CD4-positive, alpha-beta T cell treated with Interleukin-2 at 100 ng/mL for 4 hours (primary cell): Measurements from ENCODE around the gene FCAR.
"Not testable (repeated sequence)": the region's sequence is repeated elsewhere in the genome, so short reads cannot be mapped to it uniquely, and the experiment has no call there.

Experiments used
- DNase-seq: peaks from one replicate; pipeline ENCODE4 v3.0.0-alpha.2; 2020; ENCODE audit warnings: low spot score

FCAR gene

DNA sequence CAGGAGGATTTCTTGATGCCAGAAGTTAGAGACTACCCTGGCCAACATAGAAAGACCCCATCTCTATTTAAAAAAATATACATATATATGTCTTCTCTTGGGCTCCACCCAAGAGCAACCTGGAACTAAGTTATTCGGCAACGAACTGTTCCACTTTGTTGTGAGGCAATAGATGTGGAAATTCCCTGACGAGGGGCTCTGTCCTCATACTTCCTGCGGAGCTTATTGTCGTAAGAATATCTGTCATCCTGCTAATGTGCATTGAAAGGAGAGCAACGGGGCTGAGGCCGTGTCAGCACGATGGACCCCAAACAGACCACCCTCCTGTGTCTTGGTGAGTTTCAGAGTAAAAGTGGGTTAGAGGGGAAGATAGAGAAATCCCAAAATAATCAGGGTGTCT is at the start of gene FCAR:
Gene FCAR, plus strand, starts transcription at position 246 of the 400 bp plus-strand sequence. Its CDS starts 55 bp downstream, at position 301.
- no peak for DNase-seq

DNA sequence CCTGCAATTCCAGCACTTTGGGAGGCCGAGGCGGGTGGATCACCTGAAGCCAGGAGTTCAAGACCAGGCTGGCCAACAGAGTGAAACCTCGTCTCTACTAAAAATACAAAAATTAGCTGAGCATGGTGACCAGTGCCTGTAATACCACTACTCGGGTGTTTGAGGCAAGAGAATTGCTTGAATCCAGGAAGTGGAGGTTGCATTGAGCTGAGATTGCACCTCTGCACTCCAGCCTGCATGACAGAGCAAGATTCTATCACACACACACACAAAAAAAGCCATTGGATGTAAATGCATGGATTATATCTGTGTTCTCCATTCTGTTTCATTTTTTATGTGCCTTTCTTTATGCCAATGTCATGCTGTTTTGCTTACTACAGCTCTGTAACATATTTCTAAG is 49.6 kb upstream of the FCAR start:
- DNase-seq: not testable (repeated sequence)

DNA sequence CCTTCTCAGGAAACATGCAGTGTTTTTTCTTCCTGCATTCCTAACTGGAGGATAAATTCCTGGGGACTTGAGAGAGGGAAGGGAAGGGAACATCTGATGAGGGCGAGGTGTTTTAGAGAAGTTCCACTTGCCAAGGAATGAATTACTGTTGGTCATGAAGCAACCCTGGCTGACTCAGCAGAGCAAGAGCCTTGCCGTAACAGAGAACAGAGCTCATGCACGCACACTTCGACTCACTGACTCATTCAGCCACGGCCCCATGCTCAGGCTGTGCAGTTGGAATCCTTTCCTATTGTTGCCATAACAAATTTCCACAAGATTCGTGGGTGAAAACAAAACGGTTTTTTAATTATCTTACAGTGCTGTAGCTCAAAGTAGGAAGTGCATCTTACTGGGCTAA is 48.7 kb upstream of the FCAR start:
- not testable (repeated sequence) for DNase-seq

DNA sequence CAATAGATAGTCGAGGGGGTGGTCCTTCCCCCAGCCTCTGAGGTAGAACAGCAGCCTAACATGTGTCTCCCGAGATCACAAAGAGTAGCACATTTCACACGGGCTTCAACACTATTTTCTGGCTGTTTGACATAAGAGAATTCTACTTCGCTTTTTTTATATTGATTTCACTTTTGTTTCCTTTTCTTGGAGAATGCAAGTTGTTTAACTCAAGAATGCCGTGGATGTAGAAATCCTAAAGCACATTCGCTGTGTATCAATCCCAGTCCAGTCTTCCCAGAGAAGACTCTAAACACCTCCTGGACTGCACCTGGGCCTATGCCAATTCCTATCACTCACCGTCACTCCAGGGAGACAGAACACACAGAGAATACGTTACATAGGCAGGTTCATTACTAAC is 46.0 kb upstream of the FCAR start:
- not testable (repeated sequence) for DNase-seq

DNA sequence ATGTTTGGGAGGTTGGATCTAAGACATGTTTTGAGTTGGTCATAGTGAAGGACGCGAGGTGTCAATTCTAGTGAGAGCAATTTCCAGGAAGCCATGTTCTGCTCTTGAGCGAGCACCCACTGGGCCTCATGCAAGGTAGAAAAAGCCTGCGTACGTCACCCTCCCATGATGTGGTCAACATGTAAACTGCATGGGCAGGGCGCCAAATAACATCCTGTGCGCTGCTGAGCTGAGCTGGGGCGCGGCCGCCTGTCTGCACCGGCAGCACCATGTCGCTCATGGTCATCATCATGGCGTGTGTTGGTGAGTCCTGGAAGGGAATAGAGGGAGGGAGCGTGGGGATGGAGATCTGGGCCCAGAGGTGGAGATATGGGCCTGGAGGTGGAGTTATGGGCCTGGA is 41.5 kb upstream of the FCAR start, which contains the start of gene KIR2DS4:
Gene KIR2DS4, plus strand, starts transcription at position 181 of the 400 bp plus-strand sequence.
- DNase-seq: not testable (repeated sequence)

DNA sequence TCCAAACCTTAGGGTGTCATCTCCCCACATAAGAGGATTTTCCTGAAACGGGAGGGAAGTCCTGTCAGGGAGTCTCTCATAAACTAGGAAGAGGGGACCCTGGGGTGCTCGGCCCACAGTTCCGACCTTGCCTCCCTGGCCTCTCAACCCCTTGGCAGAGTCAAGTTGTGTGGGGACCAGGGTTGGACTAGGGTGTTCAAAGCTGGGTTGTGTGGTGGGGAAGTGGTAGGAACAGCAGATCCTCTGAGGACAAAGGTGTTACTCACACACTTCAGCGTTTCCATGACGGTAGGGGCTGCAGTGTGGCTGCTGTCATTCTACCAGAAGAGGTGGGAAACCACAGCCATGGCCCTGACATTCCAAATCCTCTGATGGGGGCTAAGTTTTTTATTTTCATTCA is 38.9 kb upstream of the FCAR start:
- DNase-seq: not testable (repeated sequence)

DNA sequence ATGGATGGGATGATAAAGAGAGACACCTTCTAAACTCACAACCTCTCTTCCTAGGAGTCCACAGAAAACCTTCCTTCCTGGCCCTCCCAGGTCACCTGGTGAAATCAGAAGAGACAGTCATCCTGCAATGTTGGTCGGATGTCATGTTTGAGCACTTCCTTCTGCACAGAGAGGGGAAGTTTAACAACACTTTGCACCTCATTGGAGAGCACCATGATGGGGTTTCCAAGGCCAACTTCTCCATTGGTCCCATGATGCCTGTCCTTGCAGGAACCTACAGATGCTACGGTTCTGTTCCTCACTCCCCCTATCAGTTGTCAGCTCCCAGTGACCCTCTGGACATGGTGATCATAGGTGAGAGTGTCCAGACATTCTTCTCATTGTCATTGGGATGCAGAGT is 36.5 kb upstream of the FCAR start:
- DNase-seq: not testable (repeated sequence)

DNA sequence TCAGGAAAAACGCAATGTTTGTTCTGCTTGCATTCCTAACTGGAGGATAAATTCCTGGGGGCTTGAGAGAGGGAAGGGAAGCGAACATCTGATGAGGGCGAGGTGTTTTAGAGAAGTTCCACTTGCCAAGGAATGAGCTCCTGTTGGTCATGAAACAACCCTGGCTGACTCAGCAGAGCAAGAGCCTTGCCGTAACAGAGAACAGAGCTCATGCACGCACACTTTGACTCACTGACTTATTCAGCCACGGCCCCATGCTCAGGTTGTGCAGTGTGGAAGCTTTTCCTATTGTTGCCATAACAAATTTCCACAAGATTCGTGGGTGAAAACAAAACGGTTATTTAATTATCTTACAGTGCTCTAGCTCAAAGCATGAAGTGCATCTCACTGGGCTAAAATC is 30.9 kb upstream of the FCAR start:
- DNase-seq: not testable (repeated sequence)

DNA sequence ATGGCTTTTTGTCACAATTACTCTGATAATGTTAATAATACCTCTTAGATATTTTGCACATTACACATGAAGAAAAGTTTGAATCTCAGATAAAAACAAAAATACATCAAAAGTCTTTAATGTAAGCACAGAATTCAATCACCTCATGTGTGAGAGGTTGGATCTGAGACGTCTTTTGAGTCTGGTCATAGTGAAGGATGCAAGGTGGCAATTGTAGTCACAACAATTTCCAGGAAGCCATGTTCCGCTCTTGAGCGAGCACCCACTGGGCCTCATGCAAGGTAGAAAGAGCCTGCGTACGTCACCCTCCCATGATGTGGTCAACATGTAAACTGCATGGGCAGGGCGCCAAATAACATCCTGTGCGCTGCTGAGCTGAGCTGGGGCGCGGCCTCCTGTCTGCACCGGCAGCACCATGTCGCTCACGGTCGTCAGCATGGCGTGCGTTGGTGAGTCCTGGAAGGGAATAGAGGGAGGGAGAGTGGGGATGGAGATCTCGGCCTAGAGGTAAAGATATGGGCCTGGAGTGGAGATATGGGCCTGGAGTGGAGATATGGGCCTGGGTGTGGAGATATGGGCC is 23.9 kb upstream of the FCAR start, which contains the start of gene KIR3DL2:
Gene KIR3DL2, plus strand, starts transcription at position 383 of the 580 bp plus-strand sequence. Its CDS starts 33 bp downstream, at position 416.
- DNase-seq: not testable (repeated sequence)

DNA sequence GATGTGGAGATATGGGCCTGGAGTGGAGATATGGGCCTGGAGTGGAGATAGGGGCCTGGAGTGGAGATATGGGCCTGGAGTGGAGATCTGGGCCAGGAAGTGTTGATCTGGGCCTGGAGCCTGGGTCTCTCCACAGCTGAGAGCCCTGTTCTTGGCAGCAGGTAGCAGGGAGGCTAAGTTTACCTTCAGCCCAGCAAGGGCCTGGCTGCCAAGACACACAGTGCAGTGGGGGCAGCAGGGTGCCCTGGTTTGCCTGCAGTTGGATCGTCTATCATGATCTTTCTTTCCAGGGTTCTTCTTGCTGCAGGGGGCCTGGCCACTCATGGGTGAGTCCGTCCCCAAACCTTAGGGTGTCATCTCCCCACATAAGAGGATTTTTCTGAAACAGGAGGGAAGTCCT is 23.1 kb upstream of the FCAR start:
- no peak for DNase-seq

DNA sequence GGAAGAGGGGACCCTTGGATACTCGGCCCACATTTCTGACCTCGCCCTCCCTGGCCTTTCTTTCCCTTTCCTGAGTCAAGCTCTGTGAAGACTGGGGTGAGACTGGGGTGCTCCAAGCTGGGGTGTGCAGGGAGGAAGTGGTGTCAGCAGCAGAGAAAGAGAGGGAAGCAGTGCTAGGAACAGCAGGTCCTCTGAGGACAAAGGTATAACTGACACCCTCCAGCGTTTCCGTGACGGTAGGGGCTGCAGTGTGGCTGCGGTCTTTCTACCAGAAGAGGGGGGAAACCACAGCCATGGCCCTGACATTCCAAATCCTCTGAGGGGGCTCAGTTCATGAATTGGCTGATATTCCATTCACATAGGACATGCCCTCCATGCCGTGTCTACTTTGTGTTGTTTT is 22.7 kb upstream of the FCAR start:
- no peak for DNase-seq

DNA sequence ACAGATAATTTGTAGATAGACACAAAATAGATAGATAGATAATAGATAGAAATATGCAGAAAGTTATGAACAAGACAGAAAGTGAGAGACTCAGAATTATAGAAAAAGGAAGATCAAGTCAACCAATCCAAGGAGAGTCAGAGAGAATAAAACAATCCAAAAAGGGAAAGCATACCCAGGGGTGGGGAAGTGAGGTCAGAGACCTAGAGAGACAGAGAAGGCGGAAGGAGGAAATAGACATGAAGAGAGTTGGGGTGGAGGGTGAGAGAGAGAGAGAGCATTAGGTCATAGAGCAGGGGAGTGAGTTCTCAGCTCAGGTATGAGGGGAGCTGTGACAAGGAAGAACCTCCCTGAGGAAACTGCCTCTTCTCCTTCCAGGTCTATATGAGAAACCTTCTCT is 18.8 kb upstream of the FCAR start:
- not testable (repeated sequence) for DNase-seq

DNA sequence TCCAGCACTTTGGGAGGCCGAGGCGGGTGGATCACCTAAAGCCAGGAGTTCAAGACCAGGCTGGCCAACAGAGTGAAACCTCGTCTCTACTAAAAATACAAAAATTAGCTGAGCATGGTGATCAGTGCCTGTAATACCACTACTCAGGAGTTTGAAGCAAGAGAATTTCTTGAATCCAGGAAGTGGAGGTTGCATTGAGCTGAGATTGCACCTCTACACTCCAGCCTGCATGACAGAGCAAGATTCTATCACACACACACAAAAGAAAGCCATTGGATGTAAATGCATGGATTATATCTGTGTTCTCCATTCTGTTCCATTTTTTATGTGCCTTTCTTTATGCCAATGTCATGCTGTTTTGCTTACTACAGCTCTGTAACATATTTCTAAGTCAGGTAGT is 15.6 kb upstream of the FCAR start:
- not testable (repeated sequence) for DNase-seq

DNA sequence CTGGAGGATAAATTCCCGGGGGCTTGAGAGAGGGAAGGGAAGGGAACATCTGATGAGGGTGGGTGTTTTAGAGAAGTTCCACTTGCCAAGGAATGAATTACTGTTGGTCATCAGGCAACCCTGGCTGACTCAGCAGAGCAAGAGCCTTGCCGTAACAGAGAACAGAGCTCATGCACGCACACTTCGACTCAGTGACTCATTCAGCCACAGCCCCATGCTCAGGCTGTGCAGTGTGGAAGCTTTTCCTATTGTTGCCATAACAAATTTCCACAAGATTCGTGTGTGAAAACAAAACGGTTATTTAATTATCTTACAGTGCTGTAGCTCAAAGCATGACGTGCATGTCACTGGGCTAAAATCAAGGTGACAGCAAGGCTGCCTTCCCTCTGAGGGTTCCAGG is 14.6 kb upstream of the FCAR start:
- DNase-seq: not testable (repeated sequence)

DNA sequence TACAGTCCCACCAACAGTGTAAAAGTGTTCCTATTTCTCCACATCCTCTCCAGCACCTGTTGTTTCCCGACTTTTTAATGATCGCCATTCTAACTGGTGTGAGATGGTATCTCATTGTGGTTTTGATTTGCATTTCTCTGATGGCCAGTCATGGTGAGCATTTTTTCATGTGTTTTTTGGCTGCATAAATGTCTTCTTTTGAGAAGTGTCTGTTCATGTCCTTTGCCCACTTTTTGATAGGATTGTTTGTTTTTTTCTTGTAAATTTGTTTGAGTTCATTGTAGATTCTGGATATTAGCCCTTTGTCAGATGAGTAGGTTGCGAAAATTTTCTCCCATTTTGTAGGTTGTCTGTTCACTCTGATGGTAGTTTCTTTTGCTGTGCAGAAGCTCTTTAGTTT is 10.6 kb upstream of the FCAR start:
- not testable (repeated sequence) for DNase-seq

DNA sequence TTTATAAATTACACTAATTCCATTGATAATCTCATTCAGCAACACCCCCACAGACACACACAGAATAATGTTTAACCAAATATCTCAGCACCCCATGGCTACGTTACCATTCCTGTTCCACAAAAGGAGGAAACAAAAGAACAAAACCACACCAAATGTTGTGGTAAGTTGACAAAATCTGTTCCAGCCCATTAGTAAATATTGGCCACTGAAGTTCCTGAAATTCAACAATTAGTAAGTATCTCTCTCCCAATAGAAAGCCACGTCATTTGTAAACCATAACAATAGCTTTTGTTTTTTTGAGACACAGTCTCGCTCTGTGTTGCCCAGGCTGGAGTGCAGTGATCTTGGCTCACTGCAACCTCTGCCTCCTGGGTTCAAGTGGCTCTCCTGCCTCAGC is 2.3 kb upstream of the FCAR start:
- no peak for DNase-seq

DNA sequence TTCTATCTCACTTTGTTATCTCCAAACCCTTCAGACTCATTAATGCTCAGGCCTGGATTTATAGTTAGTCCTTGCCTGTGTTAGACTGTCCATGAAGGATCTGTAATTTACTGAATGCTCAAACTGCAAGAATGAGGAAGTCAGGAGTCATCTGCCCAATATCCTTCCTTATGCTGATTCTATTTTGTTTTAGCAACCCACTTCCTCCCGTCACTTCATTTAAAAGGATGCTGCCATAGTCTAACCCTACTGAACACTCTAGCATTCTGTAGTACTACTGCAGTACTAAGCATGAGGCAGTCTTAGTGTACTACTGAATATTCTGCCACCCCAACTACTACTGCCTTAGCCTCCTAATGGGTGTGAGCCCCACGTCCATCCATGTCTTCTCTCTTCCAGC is 1.5 kb downstream of the FCAR start:
- no peak for DNase-seq

DNA sequence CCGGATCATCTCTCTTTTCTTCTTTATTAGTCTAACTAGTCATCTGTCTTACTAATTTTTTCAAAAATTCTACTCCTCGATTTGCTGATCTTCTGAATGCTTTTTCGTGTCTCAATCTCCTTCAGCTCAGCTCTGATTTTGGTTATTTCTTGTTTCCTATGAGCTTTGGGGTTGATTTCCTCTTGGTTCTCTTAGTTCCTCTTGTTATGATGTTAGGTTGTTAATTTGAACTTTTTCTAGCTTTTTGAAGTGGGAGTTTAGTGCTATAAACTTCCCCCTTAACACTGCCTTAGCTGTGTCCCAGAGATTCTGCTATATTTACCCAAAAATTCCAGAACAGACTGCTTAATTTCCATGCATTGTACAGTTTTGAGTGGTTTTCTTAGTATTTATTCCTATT is 3.4 kb downstream of the FCAR start:
- DNase-seq: no peak

DNA sequence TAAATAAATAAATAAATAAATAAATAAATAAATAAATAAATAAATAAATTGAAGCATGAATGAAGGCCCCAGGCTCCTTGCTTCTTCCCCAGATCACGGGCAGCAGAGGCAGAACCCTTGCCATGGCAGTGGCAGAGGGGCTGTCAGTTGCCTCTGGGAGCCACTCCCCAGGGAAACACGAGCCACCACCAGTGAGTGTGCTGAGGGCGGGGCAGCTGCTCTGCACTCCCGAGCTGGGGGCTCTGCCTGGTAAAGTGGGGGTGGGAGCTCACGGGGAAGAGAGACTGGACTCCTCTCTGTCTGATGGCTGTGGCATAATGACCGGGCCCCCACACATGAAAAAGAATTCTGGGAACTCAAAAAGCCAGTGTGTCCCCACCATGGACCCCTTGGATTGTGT is 7.8 kb downstream of the FCAR start:
- DNase-seq: no peak

DNA sequence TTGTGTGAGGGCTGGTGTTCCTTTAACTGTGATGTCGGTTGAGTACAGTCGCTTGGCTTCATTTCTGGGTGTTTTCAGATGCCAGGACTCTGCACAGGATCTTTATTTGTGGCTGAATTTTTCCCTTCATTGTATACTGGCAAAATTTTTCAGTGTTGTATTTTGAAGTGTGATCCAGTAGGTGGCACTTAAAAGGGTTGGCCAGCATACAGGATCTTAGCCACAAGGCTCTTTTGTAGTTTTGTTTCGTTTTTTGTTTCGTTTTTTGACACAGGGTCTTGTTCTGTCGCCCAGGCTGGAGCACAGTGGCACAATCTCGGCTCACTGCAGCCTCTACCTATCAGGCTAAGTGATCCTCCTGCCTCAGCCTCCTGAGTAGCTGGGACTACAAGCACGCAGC is 8.7 kb downstream of the FCAR start:
- peak; percentile 27 for DNase-seq

DNA sequence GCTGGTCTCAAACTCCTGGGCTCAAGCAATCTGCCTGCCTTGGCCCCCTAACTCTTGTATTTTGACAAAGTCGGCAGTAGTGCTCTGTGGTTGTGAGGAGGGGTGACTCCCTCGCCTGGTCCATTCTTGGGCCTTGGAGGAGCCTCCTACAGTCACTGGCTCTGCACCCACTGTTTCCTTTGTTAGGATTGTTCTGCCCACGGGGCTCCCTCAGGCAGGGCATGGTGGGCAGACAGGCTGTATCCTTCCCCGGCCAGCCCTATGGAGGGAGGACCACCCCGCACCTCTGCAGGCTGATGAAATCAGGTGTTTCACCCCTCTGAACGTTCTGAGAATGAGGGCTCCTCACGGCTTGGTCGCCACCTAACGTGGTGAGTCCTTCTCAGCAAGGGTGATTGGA is 9.2 kb downstream of the FCAR start:
- DNase-seq: no peak

DNA sequence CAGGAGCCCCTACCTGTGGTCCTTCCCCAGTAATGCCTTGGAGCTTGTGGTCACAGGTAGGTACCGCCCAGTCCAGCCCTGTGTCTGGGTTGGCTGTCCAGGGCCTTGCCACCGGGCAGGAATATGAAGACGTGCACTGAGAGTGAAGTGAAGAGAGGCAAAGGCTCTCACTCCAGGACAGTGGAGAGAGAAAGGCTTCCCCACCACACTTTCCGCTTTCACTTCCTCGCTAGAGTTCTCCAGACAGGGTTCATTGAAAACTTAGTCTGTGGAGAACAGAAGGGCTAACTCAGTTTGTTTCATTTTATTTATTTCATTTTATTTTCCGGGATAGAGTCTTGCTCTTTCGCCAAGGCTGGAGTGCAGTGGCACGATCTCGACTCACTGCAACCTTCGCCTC is 14.2 kb downstream of the FCAR start:
- no peak for DNase-seq

DNA sequence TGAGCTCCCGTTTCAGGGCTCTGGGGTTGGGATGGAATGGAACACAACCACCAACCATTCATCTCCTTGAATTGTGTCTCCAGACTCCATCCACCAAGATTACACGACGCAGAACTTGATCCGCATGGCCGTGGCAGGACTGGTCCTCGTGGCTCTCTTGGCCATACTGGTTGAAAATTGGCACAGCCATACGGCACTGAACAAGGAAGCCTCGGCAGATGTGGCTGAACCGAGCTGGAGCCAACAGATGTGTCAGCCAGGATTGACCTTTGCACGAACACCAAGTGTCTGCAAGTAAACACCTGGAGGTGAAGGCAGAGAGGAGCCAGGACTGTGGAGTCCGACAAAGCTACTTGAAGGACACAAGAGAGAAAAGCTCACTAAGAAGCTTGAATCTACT is 15.5 kb downstream of the FCAR start:
- DNase-seq: no peak

DNA sequence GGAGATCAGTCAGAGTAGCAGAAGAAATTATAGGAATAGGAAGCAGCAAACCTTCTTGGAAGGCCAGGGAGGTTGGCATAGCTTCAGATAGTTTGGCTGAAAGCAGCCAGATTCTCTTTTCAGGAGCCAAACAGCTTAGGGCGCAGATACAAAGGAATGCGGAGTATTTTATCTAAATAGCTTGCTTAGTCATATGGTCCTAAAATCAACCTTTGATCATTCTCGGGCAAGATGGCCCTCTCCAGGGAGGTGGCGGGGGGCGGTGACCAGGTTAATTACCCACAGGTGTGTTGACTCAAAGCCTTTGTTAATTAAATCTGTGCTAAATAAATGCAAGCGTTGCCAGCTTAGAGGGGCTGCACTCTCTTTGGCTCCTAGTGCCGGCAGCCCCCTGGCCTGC is 19.4 kb downstream of the FCAR start:
- no peak for DNase-seq
